ENCODE data around the gene CD40.

DNA sequence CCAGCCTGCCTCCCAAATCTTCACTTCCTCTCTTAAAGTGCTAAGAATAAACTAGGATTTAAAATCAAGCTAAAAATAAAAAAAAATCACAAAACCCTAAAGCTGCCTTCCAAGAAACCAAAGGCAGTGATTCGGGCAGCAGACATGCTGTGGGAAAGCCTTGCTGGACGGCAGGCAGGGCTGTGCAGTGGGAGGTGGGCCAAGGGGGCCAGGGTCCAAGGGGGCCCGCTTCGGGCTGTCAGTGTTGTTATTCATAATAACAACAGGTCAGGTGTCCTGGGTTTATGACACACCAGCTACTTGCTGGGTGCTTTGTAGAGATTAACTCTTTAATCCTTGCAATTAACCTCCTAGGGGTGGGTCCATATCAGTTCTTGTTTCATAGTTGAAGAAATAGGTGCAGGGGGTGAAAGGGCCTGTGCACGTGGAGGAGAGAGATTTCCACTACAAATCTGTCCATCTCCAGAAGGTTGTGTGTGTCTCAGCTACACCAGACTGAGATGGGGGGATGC is 40.4 kb downstream of the CD40 start:
- no peak for TF ChIP-seq CTCF (IDR thresholded peaks at IDR 0.05)
- no peak for TF ChIP-seq POLR2AphosphoS5 (IDR thresholded peaks at IDR 0.05)
- no peak for TF ChIP-seq POLR2A (IDR thresholded peaks at IDR 0.05)

Data from breast epithelium (tissue), 3 donors.